Stimulated activated naive CD8-positive, alpha-beta T cell treated with anti-CD3 and anti-CD28 coated beads, Interleukin-15, Interleukin-2, amounts not matched to agents 100 U/mL and 50 U/mL, for 24 hours (primary cell): ENCODE measurements around the gene PPP4R4.
A peak's percentile ranks its signal among the peaks of the same experiment; 100 is the strongest.
"Not testable (repeated sequence)": the region's sequence is repeated elsewhere in the genome, so short reads cannot be mapped to it uniquely, and the experiment has no call there.

Source experiments
- ATAC-seq: fragments of 150-1000 bp; cut with Tn5 transposase; one replicate; pipeline ENCODE4 v1.10.0; 2021
- DNase-seq: peaks from one replicate; pipeline ENCODE4 v3.0.0; 2021

Gene PPP4R4

GRCh38 chr14:94145902-94146527 is 28.1 kb upstream of the PPP4R4 start:
- no peak for DNase-seq
- no peak for ATAC-seq

- DNase-seq (no peak), ATAC-seq (no peak)
Measured at GRCh38 chr14:94152676-94153075, 21.4 kb upstream of the PPP4R4 start.

- ATAC-seq (no peak), DNase-seq (no peak)
Measured at GRCh38 chr14:94153750-94154342, 20.3 kb upstream of the PPP4R4 start.

- not testable (repeated sequence) for DNase-seq, ATAC-seq
Measured at GRCh38 chr14:94156143-94156542, 18.0 kb upstream of the PPP4R4 start.

- DNase-seq (no peak), ATAC-seq (no peak)
Measured at GRCh38 chr14:94157197-94157596, 16.9 kb upstream of the PPP4R4 start.

GRCh38 chr14:94158239-94158883 is 15.8 kb upstream of the PPP4R4 start:
- ATAC-seq (peak; percentile 71), DNase-seq (no peak)

- no peak for ATAC-seq
Measured at GRCh38 chr14:94161058-94161457, 13.1 kb upstream of the PPP4R4 start.

GRCh38 chr14:94161981-94162380 is 12.1 kb upstream of the PPP4R4 start:
- DNase-seq (no peak), ATAC-seq (no peak)

More at GRCh38 chr14:94161058-94161457, 13.1 kb upstream of the PPP4R4 start:
- no peak for DNase-seq

GRCh38 chr14:94162466-94162865 is 11.7 kb upstream of the PPP4R4 start:
- ATAC-seq (no peak), DNase-seq (no peak)

GRCh38 chr14:94163796-94164195 is 10.3 kb upstream of the PPP4R4 start:
- DNase-seq (no peak), ATAC-seq (no peak)

- peak; percentile 54 for DNase-seq
- ATAC-seq = peak; percentile 79
Measured at GRCh38 chr14:94164685-94165431, 9.3 kb upstream of the PPP4R4 start.

GRCh38 chr14:94165744-94166143 is 8.4 kb upstream of the PPP4R4 start:
- ATAC-seq (no peak), DNase-seq (no peak)

GRCh38 chr14:94170136-94170535 is 4.0 kb upstream of the PPP4R4 start:
- ATAC-seq (no peak), DNase-seq (no peak)

- DNase-seq (no peak), ATAC-seq (no peak)
Measured at GRCh38 chr14:94171208-94171607, 2.9 kb upstream of the PPP4R4 start.

- no peak for ATAC-seq
Measured at GRCh38 chr14:94172545-94172944, 1.6 kb upstream of the PPP4R4 start.

GRCh38 chr14:94173471-94173884 is 644 bp upstream of the PPP4R4 start:
- ATAC-seq (no peak), DNase-seq (peak; percentile 21)

More at GRCh38 chr14:94172545-94172944, 1.6 kb upstream of the PPP4R4 start:
- no peak for DNase-seq

- ATAC-seq (no peak), DNase-seq (no peak)
Measured at GRCh38 chr14:94174604-94175010, 485 bp downstream of the PPP4R4 start.

GRCh38 chr14:94175011-94175745 is 1.1 kb downstream of the PPP4R4 start:
- DNase-seq (peak; percentile 15), ATAC-seq (no peak)

- ATAC-seq = no peak
- no peak for DNase-seq
Measured at GRCh38 chr14:94175747-94176146, 1.6 kb downstream of the PPP4R4 start.

GRCh38 chr14:94176808-94177207 is 2.7 kb downstream of the PPP4R4 start:
- ATAC-seq (no peak), DNase-seq (no peak)

GRCh38 chr14:94177806-94178205 is 3.7 kb downstream of the PPP4R4 start:
- DNase-seq (no peak), ATAC-seq (no peak)

- ATAC-seq = no peak
Measured at GRCh38 chr14:94179244-94179643, 5.1 kb downstream of the PPP4R4 start.

More at GRCh38 chr14:94179244-94179643, 5.1 kb downstream of the PPP4R4 start:
- DNase-seq = no peak
